Measurements from ENCODE around the gene CARD14. TPM values are rescaled to one million over a fixed set of nuclear protein-coding genes. Genes with fewer than 3 reads are reported as not detected.

The CARD14 gene
- total and polyA plus RNA-seq, 2 experiments from 2014 or later: 2.7 to 2.9 TPM

- H3K4me1 ChIP-seq (ENCODE audit: low read depth): peaks cover 11% of the 10 kb centered on the region
- peak overlapping the region; percentile 93 for H3K4me3 ChIP-seq
- TF ChIP-seq CTCF (IDR thresholded peaks at IDR 0.05; ENCODE audit: low read depth, low read length): no peak
- peaks cover 39% of the 10 kb centered on the region for H3K36me3 ChIP-seq
- no peak for DNase-seq (ENCODE audit: low read depth in 1 of 2, low spot score in 1 of 2)
- H3K9me3 ChIP-seq (ENCODE audit: low read depth): no peaks in the 10 kb centered on the region
- H3K27ac ChIP-seq: peak overlapping the region; percentile 81
- no peaks in the 10 kb centered on the region for H3K27me3 ChIP-seq
These were observed 24.5 kb upstream of the CARD14 start for GRCh38 chr17:80145076-80146075.

DNA sequence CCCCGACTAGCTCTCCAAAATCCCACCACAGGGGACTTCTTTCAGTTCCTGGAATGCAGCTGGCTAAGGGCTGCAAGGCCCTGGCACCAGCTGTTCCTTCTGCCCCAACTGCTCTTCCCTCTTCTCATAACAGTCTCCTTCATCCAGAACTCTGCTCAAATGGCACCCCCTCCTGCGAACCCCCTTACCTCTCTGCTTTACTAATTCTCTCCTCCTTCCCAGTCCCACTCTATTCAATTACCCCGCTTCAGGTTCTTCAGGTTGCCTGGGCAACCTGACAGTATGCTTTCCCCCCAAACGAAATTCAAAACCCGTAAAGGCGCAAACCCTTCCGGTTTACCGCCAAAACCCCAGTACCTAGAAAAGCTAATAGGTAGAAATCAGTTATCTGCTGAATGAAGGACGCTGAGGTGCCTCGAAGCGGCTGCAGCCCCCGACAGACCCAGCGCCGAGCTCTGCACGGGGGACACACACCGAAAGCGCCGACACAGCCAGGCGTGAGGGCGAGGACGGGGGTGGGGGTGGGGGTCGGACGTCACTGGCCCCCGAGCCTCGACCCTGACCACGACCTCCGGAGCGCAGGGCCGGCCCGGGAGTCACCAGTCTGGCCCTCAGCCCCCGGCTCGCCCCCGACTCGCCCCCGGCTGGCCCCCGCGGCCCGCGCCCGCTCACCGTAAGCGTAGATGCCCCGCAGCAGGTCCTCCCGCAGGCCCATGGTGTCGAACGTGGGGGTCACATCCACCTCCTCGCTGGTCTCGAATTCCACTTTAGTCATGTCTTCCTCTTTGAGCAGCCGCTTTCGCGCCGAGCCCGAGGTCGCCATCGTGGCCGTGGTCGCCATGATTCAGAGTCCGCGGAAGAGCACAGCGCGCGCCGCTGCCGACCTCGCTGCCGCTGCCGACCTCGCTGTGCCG lies 23.5 kb upstream of the CARD14 start:
- DNase-seq (ENCODE audit: low read depth in 1 of 2, low spot score in 1 of 2): peak; percentile 28 to 32
- peak overlapping the region; percentile 81 for H3K27ac ChIP-seq

DNA sequence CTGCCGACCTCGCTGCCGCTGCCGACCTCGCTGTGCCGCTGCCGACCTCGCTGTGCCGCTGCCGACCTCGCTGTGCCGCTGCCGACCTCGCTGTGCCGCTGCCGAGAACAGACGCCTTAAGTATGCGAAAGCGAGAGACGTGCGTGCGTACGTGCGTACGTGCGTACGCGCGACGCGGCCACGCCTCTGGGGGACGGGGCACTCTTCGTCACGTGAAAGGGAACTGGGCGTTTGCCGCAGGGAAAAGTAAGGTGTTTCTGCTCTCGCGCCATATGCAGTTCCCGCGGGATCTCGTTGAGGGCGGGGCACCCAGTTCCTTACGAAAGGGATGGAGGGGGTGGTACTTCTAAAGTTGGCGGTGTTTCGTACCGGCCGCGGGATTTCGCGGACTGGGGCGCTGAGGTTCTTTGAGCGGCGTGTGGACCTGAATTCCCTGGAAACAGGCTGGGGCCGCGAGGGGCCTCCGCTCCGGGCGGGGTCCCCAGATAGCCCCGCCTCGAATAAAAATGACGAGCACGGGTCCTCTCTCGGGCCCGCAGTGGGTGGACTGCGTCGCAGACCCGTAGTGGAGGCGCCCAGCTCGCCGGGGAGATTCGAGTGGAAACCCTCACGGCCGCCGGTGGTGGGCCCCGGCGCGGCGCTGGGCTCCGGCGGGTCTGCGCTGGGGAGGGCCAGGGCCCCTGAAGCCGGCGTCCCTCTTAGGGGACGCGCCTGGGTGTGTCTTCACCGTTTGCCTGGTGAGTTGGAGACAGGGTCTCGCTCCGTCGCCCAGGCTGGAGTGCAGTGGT lies 22.6 kb upstream of the CARD14 start, which contains the start of gene EIF4A3:
TSS of gene EIF4A3 (minus strand) at position 94 of the 788 bp plus-strand sequence. CDS start 167 bp downstream, outside the sequence.
- peak; percentile 99 to 100 for DNase-seq (ENCODE audit: low read depth in 1 of 2, low spot score in 1 of 2)
- TF ChIP-seq CTCF (IDR thresholded peaks at IDR 0.05; ENCODE audit: low read depth, low read length): no peak
- Histone ChIP-seq H3K36me3 (peaks cover 20% of the 10 kb centered on the region), H3K27me3 (no peaks in the 10 kb centered on the region), H3K4me1 (ENCODE audit: low read depth) (peaks cover 11% of the 10 kb centered on the region), H3K4me3 (peak within 1 kb of the TSS; percentile 93), H3K9me3 (ENCODE audit: low read depth) (no peaks in the 10 kb centered on the region), H3K27ac (peak within 1 kb of the TSS; percentile 91)

More for the DNA sequence above, 23.5 kb upstream of the CARD14 start:
- Histone ChIP-seq H3K27me3 (no peaks in the 10 kb centered on the region), H3K4me3 (peak overlapping the region; percentile 93), H3K4me1 (ENCODE audit: low read depth) (peaks cover 11% of the 10 kb centered on the region), H3K9me3 (ENCODE audit: low read depth) (no peaks in the 10 kb centered on the region), H3K36me3 (peaks cover 29% of the 10 kb centered on the region)
- no peak for TF ChIP-seq CTCF (IDR thresholded peaks at IDR 0.05; ENCODE audit: low read depth, low read length)

- H3K27ac ChIP-seq: no peak overlapping the region
- H3K27me3 ChIP-seq: no peaks in the 10 kb centered on the region
- peak in 1 of 2 donors; percentile 77 for DNase-seq (ENCODE audit: low read depth in 1 of 2, low spot score in 1 of 2)
- no peaks in the 10 kb centered on the region for H3K4me1 ChIP-seq (ENCODE audit: low read depth)
- no peaks in the 10 kb centered on the region for H3K9me3 ChIP-seq (ENCODE audit: low read depth)
- H3K36me3 ChIP-seq: no peaks in the 10 kb centered on the region
- H3K4me3 ChIP-seq: no peak overlapping the region
- TF ChIP-seq CTCF (IDR thresholded peaks at IDR 0.05; ENCODE audit: low read depth, low read length): no peak
These were observed 18.5 kb upstream of the CARD14 start for GRCh38 chr17:80151333-80151732.

Measured in cardiac muscle cell (in vitro differentiated cells and primary cell).